Activated T-cell treated with anti-CD3 and anti-CD28 coated beads for 1 hour (primary cell): ENCODE data around the gene LIPM.
"Not testable (repeated sequence)": the region's sequence is repeated elsewhere in the genome, so short reads cannot be mapped to it uniquely, and the experiment has no call there.

Experiments used
- DNase-seq: peaks from one replicate; pipeline ENCODE4 v3.0.0-alpha.2; 2020; ENCODE audit warnings: low read depth

Gene LIPM

GRCh38 chr10:88803641-88804040 lies 1.1 kb downstream of the LIPM start:
- DNase-seq: no peak

- no peak for DNase-seq
Observed at GRCh38 chr10:88804083-88804812, 1.7 kb downstream of the LIPM start.

- DNase-seq: no peak
Observed at GRCh38 chr10:88805361-88805760, 2.8 kb downstream of the LIPM start.

GRCh38 chr10:88805924-88806323 lies 3.4 kb downstream of the LIPM start:
- DNase-seq: no peak

- DNase-seq: no peak
Observed at GRCh38 chr10:88809621-88810020, 7.1 kb downstream of the LIPM start.

- no peak for DNase-seq
Observed at GRCh38 chr10:88810196-88810961, 7.8 kb downstream of the LIPM start.

GRCh38 chr10:88813200-88813599 lies 10.7 kb downstream of the LIPM start:
- DNase-seq: no peak

GRCh38 chr10:88819290-88819689 lies 16.8 kb downstream of the LIPM start:
- DNase-seq: no peak

GRCh38 chr10:88820748-88821401 lies 18.3 kb downstream of the LIPM start:
- DNase-seq: no peak

- DNase-seq: no peak
Observed at GRCh38 chr10:88826388-88826787, 23.9 kb downstream of the LIPM start.

GRCh38 chr10:88827671-88828070 lies 25.1 kb downstream of the LIPM start:
- no peak for DNase-seq

GRCh38 chr10:88828310-88828709 lies 25.8 kb downstream of the LIPM start:
- DNase-seq: no peak

- no peak for DNase-seq
Observed at GRCh38 chr10:88830643-88831268, 28.2 kb downstream of the LIPM start.

- peak; percentile 17 for DNase-seq
Observed at GRCh38 chr10:88831709-88832108, 29.2 kb downstream of the LIPM start.

- no peak for DNase-seq
Observed at GRCh38 chr10:88832376-88832775, 29.8 kb downstream of the LIPM start.

- no peak for DNase-seq
Observed at GRCh38 chr10:88833156-88833555, 30.6 kb downstream of the LIPM start.

GRCh38 chr10:88833723-88834122 lies 31.2 kb downstream of the LIPM start:
- no peak for DNase-seq

- peak; percentile 87 for DNase-seq
Observed at GRCh38 chr10:88835096-88835909, 32.8 kb downstream of the LIPM start.

GRCh38 chr10:88835910-88836221 lies 33.3 kb downstream of the LIPM start:
- DNase-seq: no peak

GRCh38 chr10:88837632-88838031 lies 35.1 kb downstream of the LIPM start:
- DNase-seq: not testable (repeated sequence)

- DNase-seq: no peak
Observed at GRCh38 chr10:88838766-88839350, 36.3 kb downstream of the LIPM start.
